Purkinje cell (primary cell): ENCODE results near the gene LCE1E. TPM values are rescaled to one million over a fixed set of nuclear protein-coding genes. Genes with fewer than 3 reads are reported as not detected.

Experiments
- polyA plus RNA-seq: library from polyadenylated mRNA; unstranded; fragments of >200 nt; fragmentation: Nextera tagmentation; gene quantifications from 2 replicates; pipeline ENCODE4 v1.2.1, GENCODE V29; 2014

The LCE1E gene, protein sequence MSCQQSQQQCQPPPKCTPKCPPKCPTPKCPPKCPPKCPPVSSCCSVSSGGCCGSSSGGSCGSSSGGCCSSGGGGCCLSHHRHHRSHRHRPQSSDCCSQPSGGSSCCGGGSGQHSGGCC
- not detected in 2 replicates for polyA plus RNA-seq

DNA sequence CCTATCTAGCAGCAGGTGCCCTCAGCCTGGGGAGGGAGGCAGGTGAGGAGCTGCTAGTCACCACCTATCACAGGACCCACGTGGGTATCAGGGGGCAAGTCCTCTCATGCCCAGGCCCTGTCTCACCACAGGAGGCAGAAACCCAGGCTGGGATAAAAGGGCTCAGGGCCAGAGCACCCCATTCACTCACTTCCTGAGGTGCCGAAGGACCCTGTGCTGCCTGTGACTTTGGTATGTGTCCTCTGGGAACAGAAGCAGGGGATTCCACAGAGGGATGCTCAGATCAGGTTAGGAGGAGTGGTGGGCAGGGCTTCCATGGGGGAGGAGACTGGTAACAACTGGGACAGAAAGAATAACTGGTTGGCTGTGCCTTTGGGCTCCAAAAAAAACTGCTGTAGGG, at the start of gene LCE1E:
Gene LCE1E (plus strand): TSS at position 181 of the 400 bp plus-strand sequence. CDS start 1,043 bp downstream, outside the sequence.

DNA sequence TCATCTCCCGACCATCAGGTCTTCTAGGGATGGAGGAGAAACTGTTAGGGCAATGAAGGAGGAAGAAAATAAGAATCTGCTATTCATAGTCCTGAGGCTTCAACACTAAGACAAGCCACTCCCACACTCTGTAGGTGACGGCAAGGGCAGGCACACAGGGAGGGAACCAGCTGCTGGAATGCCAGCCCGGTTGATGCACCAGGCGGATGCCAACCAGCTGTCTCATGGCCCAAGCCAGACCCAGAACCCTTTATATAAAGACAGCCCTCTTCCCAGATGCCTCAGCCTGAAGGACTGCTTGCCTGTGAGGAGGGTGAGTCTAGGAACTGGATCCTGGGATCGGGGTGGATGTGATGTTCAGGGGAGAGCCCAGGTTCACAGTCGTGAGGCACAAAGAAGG, 28.3 kb upstream of the LCE1E start, which contains the start of gene KPRP:
Gene KPRP (plus strand): TSS at position 279 of the 400 bp plus-strand sequence. CDS start 1,564 bp downstream, outside the sequence.

DNA sequence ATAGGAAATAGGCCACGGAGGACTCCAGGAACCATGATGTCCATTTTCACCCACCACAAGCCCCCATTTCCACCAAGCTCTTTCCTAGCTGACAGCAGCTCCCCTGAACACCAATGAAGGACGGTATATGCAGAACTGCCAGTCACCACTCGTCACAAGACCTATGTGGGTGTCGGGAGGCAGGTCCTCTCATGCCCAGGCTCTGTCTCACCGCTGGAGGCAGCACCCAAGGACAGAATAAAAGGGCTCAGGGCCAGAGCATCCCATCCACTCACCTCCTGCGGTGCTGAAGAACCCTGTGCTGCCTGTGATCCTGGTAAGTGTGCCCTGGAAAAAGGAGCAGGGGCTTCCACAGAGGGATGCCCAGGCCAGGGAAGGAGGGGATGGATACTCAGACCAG, 11.2 kb upstream of the LCE1E start, which contains the start of gene LCE1F:
Gene LCE1F (plus strand): TSS at position 266 of the 400 bp plus-strand sequence. CDS start 1,232 bp downstream, outside the sequence.

DNA sequence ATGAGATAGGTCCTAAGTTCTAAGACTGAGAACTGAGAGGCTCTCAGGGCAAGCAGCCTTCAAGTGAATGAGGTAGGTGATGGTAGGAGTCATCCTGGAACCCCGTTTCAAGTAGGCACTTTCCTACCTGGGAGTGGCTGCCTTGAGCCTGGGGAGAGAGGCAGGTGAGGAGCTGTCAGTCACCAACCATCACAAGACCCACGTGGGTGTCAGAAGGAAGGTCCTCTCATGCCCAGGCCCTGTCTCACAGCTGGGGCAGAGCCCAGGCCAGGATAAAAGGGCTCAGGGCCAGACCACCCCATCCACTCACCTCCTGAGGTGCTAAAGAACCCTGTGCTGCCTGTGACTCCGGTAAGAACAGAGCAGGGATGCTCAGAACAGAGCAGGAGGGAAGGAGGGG, 10.4 kb downstream of the LCE1E start, which contains the start of gene LCE1D:
Gene LCE1D (plus strand): TSS at position 301 of the 400 bp plus-strand sequence. CDS start 1,074 bp downstream, outside the sequence.

DNA sequence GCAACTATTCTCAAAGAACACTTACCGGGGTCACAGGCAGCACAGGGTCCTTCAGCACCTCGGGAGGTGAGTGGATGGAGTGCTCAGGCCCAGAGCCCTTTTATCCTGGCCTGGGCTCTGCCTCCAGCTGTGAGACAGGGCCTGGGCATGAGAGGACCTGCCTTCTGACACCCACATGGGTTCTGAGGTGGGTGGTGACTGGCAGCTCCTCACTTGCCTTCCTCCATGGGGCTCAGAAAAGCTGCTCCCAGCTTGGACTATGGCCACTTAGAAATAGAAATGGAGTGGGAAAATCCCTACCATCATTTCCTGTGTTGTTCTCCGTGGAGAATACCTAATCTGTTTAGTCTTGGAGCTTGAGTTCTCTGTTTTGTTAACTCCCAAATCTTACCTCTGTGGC, 20.5 kb downstream of the LCE1E start, which contains the start of gene LCE1C:
Gene LCE1C (minus strand): TSS at position 76 of the 400 bp plus-strand sequence. CDS start 1,173 bp downstream, outside the sequence.

DNA sequence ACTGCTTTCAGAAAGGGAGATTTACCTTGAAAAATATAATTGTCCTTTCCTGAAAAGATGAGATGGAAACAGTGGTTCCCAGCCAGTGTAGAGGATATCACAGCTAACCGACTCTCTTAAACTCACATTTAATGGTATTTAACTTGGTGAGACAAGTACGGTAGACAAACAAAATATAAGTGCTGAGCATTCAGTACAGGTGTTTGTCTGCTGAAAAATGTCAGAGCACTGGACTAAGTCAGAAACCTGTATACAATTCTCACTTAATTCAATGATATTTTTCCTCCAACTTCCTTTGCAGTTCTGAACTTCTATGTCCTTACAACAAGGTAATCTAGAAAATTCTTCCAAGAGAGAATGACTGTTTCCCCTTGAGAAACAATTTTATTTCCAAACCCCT, 25.6 kb downstream of the LCE1E start, which contains the start of gene LCE1B:
Gene LCE1B (plus strand): TSS at position 301 of the 400 bp plus-strand sequence. CDS start 476 bp downstream, outside the sequence.

DNA sequence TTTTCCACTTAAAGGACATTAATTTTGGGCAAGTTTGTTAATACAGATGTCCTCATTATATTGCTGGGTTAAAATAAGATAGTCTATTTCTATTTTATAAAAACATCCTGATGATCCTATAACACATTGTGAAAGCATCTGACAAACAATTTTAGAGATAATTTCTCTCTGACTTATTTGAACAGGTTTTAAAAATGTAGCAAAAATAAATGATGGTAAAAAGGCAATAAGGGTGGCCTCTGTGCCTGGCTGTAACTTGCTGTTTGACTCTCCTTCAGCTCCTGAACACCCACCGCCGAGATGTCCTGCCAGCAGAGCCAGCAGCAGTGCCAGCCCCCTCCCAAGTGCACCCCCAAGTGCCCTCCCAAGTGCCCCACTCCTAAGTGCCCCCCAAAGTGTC, 41.1 kb downstream of the LCE1E start, which contains the start of gene LCE1A:
Gene LCE1A (plus strand): TSS at position 301 of the 400 bp plus-strand sequence. CDS start 0 bp downstream, at position 301.

Other genes with a start within 250 kb of the LCE1E start
- not detected in 2 replicates for gene LCE3E, start 219.5 kb upstream of the LCE1E start, polyA plus RNA-seq
- gene LCE3D, start 205.7 kb upstream of the LCE1E start, polyA plus RNA-seq: not detected in 2 replicates
- not detected in 2 replicates for gene LCE3C, start 186.0 kb upstream of the LCE1E start, polyA plus RNA-seq
- not detected in 2 replicates for gene LCE3B, start 172.4 kb upstream of the LCE1E start, polyA plus RNA-seq
- gene LCE3A, start 163.2 kb upstream of the LCE1E start, polyA plus RNA-seq: not detected in 2 replicates
- not detected in 2 replicates for gene LCE2D, start 122.9 kb upstream of the LCE1E start, polyA plus RNA-seq
- gene LCE2C, start 111.0 kb upstream of the LCE1E start, polyA plus RNA-seq: not detected in 2 replicates
- not detected in 2 replicates for gene LCE2B, start 100.1 kb upstream of the LCE1E start, polyA plus RNA-seq
- gene LCE2A, start 87.9 kb upstream of the LCE1E start, polyA plus RNA-seq: not detected in 2 replicates
- not detected in 2 replicates for gene LCE4A, start 78.1 kb upstream of the LCE1E start, polyA plus RNA-seq
- not detected in 2 replicates for gene KPRP, start 28.2 kb upstream of the LCE1E start, polyA plus RNA-seq
- gene LCE1F, start 11.1 kb upstream of the LCE1E start, polyA plus RNA-seq: not detected in 2 replicates
- not detected in 2 replicates for gene LCE1D, start 10.5 kb downstream of the LCE1E start, polyA plus RNA-seq
- gene LCE1C, start 20.4 kb downstream of the LCE1E start, polyA plus RNA-seq: not detected in 2 replicates
- gene LCE1B, start 25.7 kb downstream of the LCE1E start, polyA plus RNA-seq: not detected in 2 replicates
- not detected in 2 replicates for gene LCE1A, start 41.2 kb downstream of the LCE1E start, polyA plus RNA-seq
- gene LCE6A, start 56.6 kb downstream of the LCE1E start, polyA plus RNA-seq: not detected in 2 replicates
- gene LCE7A, start 73.7 kb downstream of the LCE1E start, polyA plus RNA-seq: not detected in 2 replicates
- gene SMCP, start 92.1 kb downstream of the LCE1E start, polyA plus RNA-seq: not detected in 2 replicates
- not detected in 2 replicates for gene IVL, start 122.3 kb downstream of the LCE1E start, polyA plus RNA-seq
- gene SPRR5, start 160.9 kb downstream of the LCE1E start, polyA plus RNA-seq: not detected in 2 replicates
- not detected in 2 replicates for gene SPRR4, start 184.4 kb downstream of the LCE1E start, polyA plus RNA-seq
- gene SPRR1A, start 197.8 kb downstream of the LCE1E start, polyA plus RNA-seq: 1.3 TPM in 1 of 2 replicates, not detected in the other
- not detected in 2 replicates for gene SPRR3, start 215.5 kb downstream of the LCE1E start, polyA plus RNA-seq
- not detected in 2 replicates for gene SPRR1B, start 244.9 kb downstream of the LCE1E start, polyA plus RNA-seq